Lower lobe of right lung (tissue), 2 donors: Measurements from ENCODE around the gene KAT6B. TPM values are rescaled to one million over a fixed set of nuclear protein-coding genes. Genes with fewer than 3 reads are reported as not detected.

Source experiments
- ATAC-seq, 2 donors: fragments of 200-7000 bp; cut with Tn5 transposase; one replicate each; pipeline ENCODE4 v1.9.1; 2020 to 2022; ENCODE audit warnings: mild to moderate bottlenecking in 2 of 2, moderate library complexity in 2 of 2
- DNase-seq: peaks from one replicate; pipeline ENCODE4 v3.0.0-alpha.2; 2020
- H3K27ac ChIP-seq: fragments of 200-600 bp; one replicate; pipeline ENCODE4 v1.8.0; 2022
- H3K27me3 ChIP-seq: fragments of 200-600 bp; one replicate; pipeline ENCODE4 v1.8.0; 2022; ENCODE audit warnings: low read depth
- H3K36me3 ChIP-seq: fragments of 200-600 bp; one replicate; pipeline ENCODE4 v1.8.0; 2022; ENCODE audit warnings: mild to moderate bottlenecking
- H3K4me1 ChIP-seq: fragments of 200-600 bp; one replicate; pipeline ENCODE4 v1.8.0; 2022
- H3K4me3 ChIP-seq: fragments of 200-600 bp; one replicate; pipeline ENCODE4 v1.8.0; 2022; ENCODE audit warnings: mild to moderate bottlenecking
- H3K9me3 ChIP-seq: fragments of 200-600 bp; one replicate; pipeline ENCODE4 v1.8.0; 2022
- intact Hi-C: fragments of 100-400 bp; cut with DNase I; formaldehyde crosslinking; loops from one replicate; pipeline ENCODE4 v1.11.0; 2022
- total RNA-seq: library from RNA; stranded (reverse); fragmentation: NEBNext Ultra II Directional; extraction: Animal tissue kit (Norgen Biotek cat#: 25700); gene quantifications from one replicate; pipeline ENCODE4 v1.2.1, GENCODE V29; 2021
- TF ChIP-seq, protein P1 (sequence below): fragments of 200-600 bp; IDR thresholded peaks from one replicate; pipeline ENCODE4 v1.8.0; 2022; ENCODE audit warnings: antibody characterized with exemption, mild to moderate bottlenecking
- donor health status: DM: no; HTN: yes; CAD: no; lungs with severe emphysema.

The KAT6B gene
- total RNA-seq, 1 donor from 2014 or later: 46.3 TPM

DNA sequence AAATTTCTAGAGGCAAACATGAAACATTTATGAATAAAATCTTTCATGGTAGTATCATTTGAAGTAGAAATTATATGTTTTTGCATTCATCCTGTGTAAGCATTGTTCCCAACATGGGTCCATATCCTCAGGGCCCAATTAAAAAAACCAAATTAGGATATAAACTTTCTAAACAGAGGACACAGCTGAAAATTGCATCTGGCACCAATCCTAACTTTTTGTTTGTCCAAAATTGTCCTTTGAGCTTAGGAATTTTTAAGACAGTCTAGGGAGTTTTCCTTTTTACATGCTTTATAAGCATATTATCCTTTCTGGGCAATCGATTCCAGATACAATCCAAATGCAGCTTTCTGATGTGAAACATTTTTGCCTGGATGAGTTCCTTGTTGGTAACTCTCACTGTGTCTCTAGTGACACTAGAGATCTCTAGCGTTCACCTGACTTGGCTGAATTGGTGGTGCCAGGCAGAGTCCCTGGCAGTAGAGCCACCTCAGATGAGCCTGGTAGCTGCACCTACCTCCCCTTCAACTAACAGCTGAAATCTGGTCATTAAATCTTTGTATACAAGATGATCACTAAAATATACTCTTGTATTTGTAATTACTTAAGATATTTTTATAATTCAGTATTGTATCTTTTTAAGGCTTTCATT, 147.5 kb downstream of the KAT6B start:
- Histone ChIP-seq H3K27ac (no peak overlapping the region), H3K36me3 (peaks cover 26% of the 10 kb centered on the region), H3K4me1 (peaks cover 3% of the 10 kb centered on the region), H3K4me3 (no peak overlapping the region), H3K9me3 (no peaks in the 10 kb centered on the region), H3K27me3 (no peaks in the 10 kb centered on the region)
- no peak for DNase-seq
- ATAC-seq: no peak
- intact Hi-C loops: no loop called here
- TF ChIP-seq, protein P1, sequence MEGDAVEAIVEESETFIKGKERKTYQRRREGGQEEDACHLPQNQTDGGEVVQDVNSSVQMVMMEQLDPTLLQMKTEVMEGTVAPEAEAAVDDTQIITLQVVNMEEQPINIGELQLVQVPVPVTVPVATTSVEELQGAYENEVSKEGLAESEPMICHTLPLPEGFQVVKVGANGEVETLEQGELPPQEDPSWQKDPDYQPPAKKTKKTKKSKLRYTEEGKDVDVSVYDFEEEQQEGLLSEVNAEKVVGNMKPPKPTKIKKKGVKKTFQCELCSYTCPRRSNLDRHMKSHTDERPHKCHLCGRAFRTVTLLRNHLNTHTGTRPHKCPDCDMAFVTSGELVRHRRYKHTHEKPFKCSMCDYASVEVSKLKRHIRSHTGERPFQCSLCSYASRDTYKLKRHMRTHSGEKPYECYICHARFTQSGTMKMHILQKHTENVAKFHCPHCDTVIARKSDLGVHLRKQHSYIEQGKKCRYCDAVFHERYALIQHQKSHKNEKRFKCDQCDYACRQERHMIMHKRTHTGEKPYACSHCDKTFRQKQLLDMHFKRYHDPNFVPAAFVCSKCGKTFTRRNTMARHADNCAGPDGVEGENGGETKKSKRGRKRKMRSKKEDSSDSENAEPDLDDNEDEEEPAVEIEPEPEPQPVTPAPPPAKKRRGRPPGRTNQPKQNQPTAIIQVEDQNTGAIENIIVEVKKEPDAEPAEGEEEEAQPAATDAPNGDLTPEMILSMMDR: no peak

DNA sequence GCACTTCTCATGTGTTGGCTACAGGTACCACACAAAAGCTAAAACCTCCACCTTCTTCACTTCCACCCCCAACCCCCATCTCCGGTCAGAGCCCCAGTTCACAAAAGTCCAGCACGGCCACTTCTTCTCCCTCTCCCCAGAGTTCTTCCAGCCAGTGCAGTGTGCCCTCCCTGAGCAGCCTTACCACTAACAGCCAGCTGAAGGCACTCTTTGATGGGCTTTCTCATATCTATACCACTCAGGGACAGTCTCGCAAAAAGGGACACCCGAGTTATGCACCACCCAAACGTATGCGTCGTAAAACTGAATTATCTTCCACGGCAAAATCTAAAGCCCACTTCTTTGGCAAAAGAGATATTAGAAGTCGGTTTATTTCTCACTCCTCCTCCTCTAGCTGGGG, 149.4 kb downstream of the KAT6B start:
- TF ChIP-seq, protein P1: no peak
- DNase-seq (no peak), ATAC-seq (no peak)
- Histone ChIP-seq H3K27ac (no peak overlapping the region), H3K4me3 (no peak overlapping the region), H3K27me3 (no peaks in the 10 kb centered on the region), H3K4me1 (no peaks in the 10 kb centered on the region), H3K9me3 (no peaks in the 10 kb centered on the region), H3K36me3 (peaks cover 32% of the 10 kb centered on the region)
- intact Hi-C loops: no loop called here

DNA sequence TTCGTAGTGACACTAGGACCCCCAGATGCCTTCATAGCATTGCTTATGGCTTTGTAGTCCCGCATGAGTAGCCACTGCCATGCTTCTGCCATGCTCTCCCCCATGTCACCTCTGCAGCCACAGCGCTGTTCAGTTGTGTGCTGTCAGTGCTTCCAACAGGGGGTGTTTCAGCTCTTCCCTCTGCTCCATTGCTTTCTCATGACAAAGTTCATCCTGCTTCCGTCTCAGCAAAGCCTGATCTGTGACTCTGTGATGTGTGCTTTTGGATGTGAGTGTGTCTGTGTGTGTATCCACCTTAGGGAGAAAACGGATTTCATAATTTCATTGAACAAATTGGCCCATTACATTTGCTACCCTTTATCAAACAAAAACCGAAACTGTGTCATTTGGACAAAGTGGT, 150.2 kb downstream of the KAT6B start:
- no peak overlapping the region for H3K27ac ChIP-seq
- TF ChIP-seq, protein P1: no peak
- H3K4me1 ChIP-seq: peaks cover under 1% of the 10 kb centered on the region
- DNase-seq: no peak
- peaks cover 32% of the 10 kb centered on the region for H3K36me3 ChIP-seq
- H3K9me3 ChIP-seq: no peaks in the 10 kb centered on the region
- no peak overlapping the region for H3K4me3 ChIP-seq
- ATAC-seq: no peak
- H3K27me3 ChIP-seq: no peaks in the 10 kb centered on the region
- intact Hi-C loops: no loop called here

DNA sequence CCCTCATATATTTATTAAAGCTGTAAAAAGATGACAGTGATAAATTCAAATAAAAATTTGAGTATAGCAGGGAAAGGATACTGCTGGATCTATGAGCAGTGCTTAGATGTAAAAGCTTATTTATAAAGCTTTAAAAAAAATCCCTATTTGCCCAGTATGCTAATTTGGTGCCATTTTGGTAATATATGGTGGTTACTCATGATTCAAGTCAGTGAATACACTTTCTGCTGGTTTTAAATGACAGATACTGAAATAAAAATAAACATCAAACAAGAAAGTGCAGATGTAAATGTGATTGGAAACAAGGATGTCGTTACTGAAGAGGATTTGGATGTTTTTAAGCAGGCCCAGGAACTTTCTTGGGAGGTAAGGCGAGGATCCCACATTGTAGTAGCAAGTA, 150.7 kb downstream of the KAT6B start:
- TF ChIP-seq, protein P1: no peak

DNA sequence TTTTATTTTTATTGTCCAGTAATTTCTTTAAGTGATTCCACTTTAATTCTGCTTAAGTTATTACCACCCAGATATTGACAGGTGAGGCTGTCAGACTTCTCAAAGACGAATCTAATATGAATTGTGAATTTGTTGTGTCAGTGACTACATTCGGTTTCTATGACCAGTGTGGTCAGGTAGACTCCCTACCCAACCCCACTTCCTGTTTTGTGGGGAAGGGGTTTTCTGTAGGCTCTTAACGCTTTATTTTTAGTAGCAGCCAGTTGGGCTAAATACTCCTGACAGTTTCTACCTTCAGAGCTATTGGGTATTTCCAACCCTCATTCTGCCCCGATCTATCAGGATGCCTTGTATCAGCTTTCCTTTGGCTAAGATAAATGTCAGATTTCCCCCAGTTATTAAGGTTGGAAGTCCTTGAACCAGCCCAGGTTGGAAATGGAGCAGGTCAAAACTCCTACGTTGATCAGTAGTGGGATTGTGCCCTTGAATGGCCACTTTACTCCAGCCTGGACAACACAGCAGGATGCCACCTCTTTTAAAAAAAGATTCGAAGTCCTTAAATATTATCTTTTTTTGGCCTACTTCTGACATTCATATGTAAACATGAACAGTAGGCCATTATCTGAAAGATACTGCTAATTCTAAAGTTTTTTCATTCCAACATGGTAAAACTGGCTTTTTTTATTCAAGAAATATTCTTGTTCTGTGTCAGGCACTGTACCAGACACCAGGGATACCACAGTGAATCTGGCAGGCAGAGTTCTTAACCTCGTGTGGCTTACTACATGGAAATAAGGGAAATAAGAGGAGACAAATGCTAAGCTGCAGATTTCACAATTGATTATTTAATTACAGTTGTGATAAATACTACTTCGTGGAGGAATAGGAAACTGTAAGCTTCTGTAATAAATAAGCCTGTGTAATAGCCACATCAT, 151.8 kb downstream of the KAT6B start:
- TF ChIP-seq, protein P1: no peak
- H3K4me3 ChIP-seq: no peak overlapping the region
- no peak overlapping the region for H3K27ac ChIP-seq
- H3K4me1 ChIP-seq: peaks cover 4% of the 10 kb centered on the region
- ATAC-seq (no peak), DNase-seq (no peak)
- H3K27me3 ChIP-seq: no peaks in the 10 kb centered on the region
- no peaks in the 10 kb centered on the region for H3K9me3 ChIP-seq
- H3K36me3 ChIP-seq: peaks cover 48% of the 10 kb centered on the region
- intact Hi-C loops: no loop called here

More for the DNA sequence above, 150.7 kb downstream of the KAT6B start:
- DNase-seq: no peak
- H3K4me1 ChIP-seq: peaks cover 4% of the 10 kb centered on the region
- intact Hi-C loops: no loop called here
- no peaks in the 10 kb centered on the region for H3K9me3 ChIP-seq
- no peaks in the 10 kb centered on the region for H3K27me3 ChIP-seq
- ATAC-seq: no peak
- H3K27ac ChIP-seq: no peak overlapping the region
- peaks cover 37% of the 10 kb centered on the region for H3K36me3 ChIP-seq
- no peak overlapping the region for H3K4me3 ChIP-seq
